Keratinocyte (primary cell): ENCODE measurements around the gene S100A7.

Experiments
- EZH2 ChIP-seq: IDR thresholded peaks from one replicate; pipeline ENCODE4 v1.6.1; 2012; ENCODE audit warnings: inconsistent platforms, mild to moderate bottlenecking, low read length, moderate library complexity
- TF ChIP-seq, protein P1 (sequence below), 3 experiments: IDR thresholded peaks in 1 of 3; conservative IDR thresholded peaks in 1 of 3; optimal IDR thresholded peaks in 1 of 3; 2 replicates in 2 of 3; 3 replicates in 1 of 3; pipeline versions ENCODE3 to v1.5.1; 2011; ENCODE audit warnings: low read length in 3 of 3, mild to moderate bottlenecking in 3 of 3, moderate library complexity in 2 of 3, control low read depth in 1 of 3, inconsistent platforms in 1 of 3; ENCODE audit not compliant: insufficient read depth in 2 of 3; ENCODE audit errors: extremely low read depth in 1 of 3

DNA sequence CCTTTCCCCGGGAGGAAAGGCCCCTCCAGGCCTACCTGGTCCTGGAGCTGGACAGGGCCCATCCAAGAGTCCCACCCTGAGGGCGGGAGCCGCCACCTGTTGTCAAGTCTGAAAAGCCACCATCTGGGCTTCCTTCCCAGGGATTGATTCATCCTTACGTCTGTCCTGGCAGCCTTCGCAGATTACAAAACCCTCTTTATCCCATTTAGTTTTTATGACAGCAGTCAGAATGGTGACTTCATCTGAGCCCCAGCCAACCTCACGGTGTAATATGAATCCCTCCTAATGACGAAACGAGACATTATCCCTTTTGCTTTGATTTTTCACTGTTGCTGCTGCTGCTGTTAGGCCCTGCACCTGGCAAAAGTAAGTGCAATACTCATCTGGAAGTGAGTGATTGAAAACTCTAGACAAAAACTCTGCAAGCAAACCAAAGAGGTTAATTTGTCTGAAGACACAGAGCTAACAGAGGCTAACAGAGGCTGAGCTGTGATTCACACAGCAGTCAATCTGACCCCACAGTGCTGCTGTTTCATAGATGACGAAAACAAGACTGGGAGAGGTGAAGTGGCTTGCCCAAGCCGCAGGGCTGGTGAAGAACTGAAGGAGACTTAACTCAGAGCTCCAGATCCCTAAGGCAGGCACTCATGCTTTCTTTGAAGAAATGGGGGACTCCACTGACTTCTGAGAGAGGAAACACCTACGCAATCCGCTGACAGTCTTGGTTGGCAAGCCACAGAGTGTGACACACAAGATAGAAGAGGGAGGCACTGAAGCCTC is 30.0 kb upstream of the S100A7 start:
- TF ChIP-seq, protein P1, sequence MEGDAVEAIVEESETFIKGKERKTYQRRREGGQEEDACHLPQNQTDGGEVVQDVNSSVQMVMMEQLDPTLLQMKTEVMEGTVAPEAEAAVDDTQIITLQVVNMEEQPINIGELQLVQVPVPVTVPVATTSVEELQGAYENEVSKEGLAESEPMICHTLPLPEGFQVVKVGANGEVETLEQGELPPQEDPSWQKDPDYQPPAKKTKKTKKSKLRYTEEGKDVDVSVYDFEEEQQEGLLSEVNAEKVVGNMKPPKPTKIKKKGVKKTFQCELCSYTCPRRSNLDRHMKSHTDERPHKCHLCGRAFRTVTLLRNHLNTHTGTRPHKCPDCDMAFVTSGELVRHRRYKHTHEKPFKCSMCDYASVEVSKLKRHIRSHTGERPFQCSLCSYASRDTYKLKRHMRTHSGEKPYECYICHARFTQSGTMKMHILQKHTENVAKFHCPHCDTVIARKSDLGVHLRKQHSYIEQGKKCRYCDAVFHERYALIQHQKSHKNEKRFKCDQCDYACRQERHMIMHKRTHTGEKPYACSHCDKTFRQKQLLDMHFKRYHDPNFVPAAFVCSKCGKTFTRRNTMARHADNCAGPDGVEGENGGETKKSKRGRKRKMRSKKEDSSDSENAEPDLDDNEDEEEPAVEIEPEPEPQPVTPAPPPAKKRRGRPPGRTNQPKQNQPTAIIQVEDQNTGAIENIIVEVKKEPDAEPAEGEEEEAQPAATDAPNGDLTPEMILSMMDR (optimal IDR thresholded peaks at IDR 0.05 in 1 of 3, IDR thresholded peaks at IDR 0.05 in 1 of 3, conservative IDR thresholded peaks at IDR 0.05 in 1 of 3; ENCODE audit: extremely low read depth in 1 of 3, insufficient read depth in 2 of 3, low read length in 3 of 3): no peak
- TF ChIP-seq EZH2: no peak
